ENCODE data around the gene C19orf44.

DNA sequence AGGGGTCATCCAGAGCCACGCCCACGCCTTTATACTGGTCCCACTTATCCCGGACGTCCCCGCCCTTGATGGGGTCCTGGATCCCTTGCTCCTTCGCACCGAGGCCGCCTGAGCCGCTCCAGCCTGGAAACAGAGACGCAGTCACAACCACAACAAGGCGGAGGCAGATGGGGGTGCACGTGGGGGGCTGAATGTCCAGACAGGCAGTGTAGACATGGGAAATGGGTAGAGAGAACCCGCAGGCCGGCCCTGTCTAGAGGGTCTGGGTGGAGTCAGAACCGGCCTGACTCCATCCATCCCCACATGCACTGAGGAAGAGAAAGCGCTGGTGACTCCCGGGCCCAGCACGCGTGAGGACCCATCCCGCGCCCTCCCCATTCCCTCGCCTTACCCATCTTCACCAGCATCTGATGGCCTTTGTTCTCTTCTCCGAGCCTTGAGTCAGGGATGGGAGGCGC, 23.1 kb downstream of the C19orf44 start:
- TF ChIP-seq CTCF (IDR thresholded peaks at IDR 0.05): no peak
- no peak for TF ChIP-seq EP300 (IDR thresholded peaks at IDR 0.05)
- no peak for TF ChIP-seq POLR2A (IDR thresholded peaks at IDR 0.05)

All from tibial nerve (tissue), 4 donors.